ENCODE data around the gene SI. TPM values are rescaled to one million over a fixed set of nuclear protein-coding genes. Genes with fewer than 3 reads are reported as not detected.

Gene SI
- total and polyA plus RNA-seq, 2 donors (not counting 3 experiments of a cell fraction or from before 2014, with no cell fraction given), result not detected

GRCh38 chr3:165040186-165040585 lies 38.1 kb downstream of the SI start:
- Histone ChIP-seq H3K27me3 (ENCODE audit: control insufficient read depth in 2 of 2, insufficient read depth in 2 of 2, low read length in 2 of 2) (no peaks in the 10 kb centered on the region), H3K9me1 (replicated peaks; ENCODE audit: control insufficient read depth, extremely low read depth, insufficient read depth, low read length) (no peaks in the 10 kb centered on the region), H4K20me1 (replicated peaks; ENCODE audit: control insufficient read depth, extremely low read depth, insufficient read depth, low read length) (no peaks in the 10 kb centered on the region), H3K27ac (ENCODE audit: insufficient read depth, low read depth, low read length) (no peak overlapping the region), H3K79me2 (ENCODE audit: control insufficient read depth, insufficient read depth, low read length) (no peaks in the 10 kb centered on the region), H3K9me3 (replicated peaks; ENCODE audit: control insufficient read depth, insufficient read depth, low read length) (no peaks in the 10 kb centered on the region), H2AFZ (ENCODE audit: low read depth, low read length) (no peak overlapping the region), H3K4me3 (replicated peaks in 1 of 3; ENCODE audit: insufficient read depth in 1 of 3, low read depth in 1 of 3, low read length in 3 of 3) (no peak overlapping the region), H3K4me1 (ENCODE audit: control insufficient read depth, extremely low read depth, insufficient read depth, low read length) (no peaks in the 10 kb centered on the region), H3K4me2 (ENCODE audit: insufficient read depth, low read length) (no peak overlapping the region), H3K36me3 (ENCODE audit: control insufficient read depth in 2 of 2, extremely low read depth in 1 of 2, insufficient read depth in 2 of 2, low read length in 2 of 2) (no peaks in the 10 kb centered on the region), H3K9ac (replicated peaks; ENCODE audit: extremely low read depth, insufficient read depth, low read length) (no peak overlapping the region)
- no TSS peak for BruUV-seq (replicated peaks)
- POLR2A ChIA-PET, result no interaction called here
- TF ChIP-seq POLR2AphosphoS5 (IDR thresholded peaks at IDR 0.05; ENCODE audit: insufficient read depth, low read depth, low read length) (no peak), JUN (IDR thresholded peaks at IDR 0.05; ENCODE audit: borderline replicate concordance, insufficient read depth, insufficient read length, low read depth) (no peak), CTCF (IDR thresholded peaks at IDR 0.05; ENCODE audit: extremely low read depth in 1 of 2, insufficient read depth in 1 of 2, low read depth in 1 of 2, low read length in 2 of 2) (no peak)
- no peak for DNase-seq (ENCODE audit: low read depth, low spot score)
- no peak for FAIRE-seq
- CTCF ChIA-PET, result no interaction called here
- dilution Hi-C loops (cut with MboI; ENCODE audit: extremely low pct_ligation_motif_present, low sequenced_read_pairs) (no loop called here), intact Hi-C loops (cut with micrococcal nuclease) (no loop called here)

GRCh38 chr3:165011557-165011956 lies 66.7 kb downstream of the SI start:
- Histone ChIP-seq H3K4me1 (ENCODE audit: control insufficient read depth, extremely low read depth, insufficient read depth, low read length) (no peaks in the 10 kb centered on the region), H3K9ac (replicated peaks; ENCODE audit: extremely low read depth, insufficient read depth, low read length) (no peak overlapping the region), H3K79me2 (ENCODE audit: control insufficient read depth, insufficient read depth, low read length) (no peaks in the 10 kb centered on the region), H3K4me3 (replicated peaks in 1 of 3; ENCODE audit: insufficient read depth in 1 of 3, low read depth in 1 of 3, low read length in 3 of 3) (no peak overlapping the region), H2AFZ (ENCODE audit: low read depth, low read length) (no peak overlapping the region), H4K20me1 (replicated peaks; ENCODE audit: control insufficient read depth, extremely low read depth, insufficient read depth, low read length) (no peaks in the 10 kb centered on the region), H3K27me3 (ENCODE audit: control insufficient read depth in 2 of 2, insufficient read depth in 2 of 2, low read length in 2 of 2) (no peaks in the 10 kb centered on the region), H3K27ac (ENCODE audit: insufficient read depth, low read depth, low read length) (no peak overlapping the region), H3K36me3 (ENCODE audit: control insufficient read depth in 2 of 2, extremely low read depth in 1 of 2, insufficient read depth in 2 of 2, low read length in 2 of 2) (no peaks in the 10 kb centered on the region), H3K9me3 (replicated peaks; ENCODE audit: control insufficient read depth, insufficient read depth, low read length) (no peaks in the 10 kb centered on the region), H3K9me1 (replicated peaks; ENCODE audit: control insufficient read depth, extremely low read depth, insufficient read depth, low read length) (no peaks in the 10 kb centered on the region), H3K4me2 (ENCODE audit: insufficient read depth, low read length) (no peak overlapping the region)
- TF ChIP-seq JUN (IDR thresholded peaks at IDR 0.05; ENCODE audit: borderline replicate concordance, insufficient read depth, insufficient read length, low read depth), result no peak
- TF ChIP-seq MYC (IDR thresholded peaks at IDR 0.05; ENCODE audit: low read depth, low read length), result no peak
- TF ChIP-seq MAX (IDR thresholded peaks at IDR 0.05; ENCODE audit: insufficient read depth, insufficient read length), result no peak
- TF ChIP-seq POLR2A (IDR thresholded peaks at IDR 0.05; ENCODE audit: low read depth, low read length), result no peak
- TF ChIP-seq FOS (IDR thresholded peaks at IDR 0.05; ENCODE audit: borderline replicate concordance, insufficient read depth, low read length), result no peak
- TF ChIP-seq EZH2 (IDR thresholded peaks at IDR 0.05; ENCODE audit: borderline replicate concordance, low read depth, low read length, severe bottlenecking), result no peak
- TF ChIP-seq POLR2AphosphoS5 (IDR thresholded peaks at IDR 0.05; ENCODE audit: insufficient read depth, low read depth, low read length), result no peak
- DNase-seq (ENCODE audit: low read depth, low spot score), result no peak
- intact Hi-C loops (cut with micrococcal nuclease), result no loop called here
- CTCF ChIA-PET, result no interaction called here
- no TSS peak for BruUV-seq (replicated peaks)
- dilution Hi-C loops (cut with MboI; ENCODE audit: extremely low pct_ligation_motif_present, low sequenced_read_pairs), result no loop called here
- no peak for FAIRE-seq
- POLR2A ChIA-PET, result no interaction called here
